NCI-H1436 treated with DMSO at 0.1 percent for 48 hours (cell line): ENCODE data around the gene CDK19.

Experiments used
- DNase-seq: peaks from one replicate; lab custom pipeline; 2025; lab: John Stamatoyannopoulos, UW

The CDK19 gene

DNA sequence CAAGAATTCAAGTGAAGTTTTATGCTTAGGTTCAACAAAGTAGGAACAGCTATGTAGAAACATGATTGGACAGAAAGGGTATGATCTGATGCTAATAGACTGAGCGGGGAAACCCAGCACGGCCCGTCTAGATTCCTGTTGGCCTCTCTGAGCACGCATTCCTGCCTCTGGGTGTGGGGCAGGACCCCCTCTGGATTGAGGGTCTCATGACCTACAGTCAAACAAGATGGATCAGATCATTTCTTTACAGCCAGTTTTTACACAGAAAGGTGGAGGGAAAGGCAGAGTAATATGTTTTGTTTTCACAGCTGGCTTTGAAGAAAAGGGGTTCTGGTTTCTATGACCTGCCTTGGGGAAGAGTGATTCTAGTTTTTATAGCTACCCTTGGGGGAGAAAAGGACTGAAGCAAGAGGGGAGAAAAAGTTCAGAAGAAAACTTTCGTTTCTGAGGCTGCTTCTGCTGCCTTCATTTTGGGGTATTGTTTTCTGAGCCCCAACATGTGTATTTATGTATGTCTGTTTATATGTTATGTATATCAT lies 239.3 kb downstream of the CDK19 start:
- DNase-seq = no peak

DNA sequence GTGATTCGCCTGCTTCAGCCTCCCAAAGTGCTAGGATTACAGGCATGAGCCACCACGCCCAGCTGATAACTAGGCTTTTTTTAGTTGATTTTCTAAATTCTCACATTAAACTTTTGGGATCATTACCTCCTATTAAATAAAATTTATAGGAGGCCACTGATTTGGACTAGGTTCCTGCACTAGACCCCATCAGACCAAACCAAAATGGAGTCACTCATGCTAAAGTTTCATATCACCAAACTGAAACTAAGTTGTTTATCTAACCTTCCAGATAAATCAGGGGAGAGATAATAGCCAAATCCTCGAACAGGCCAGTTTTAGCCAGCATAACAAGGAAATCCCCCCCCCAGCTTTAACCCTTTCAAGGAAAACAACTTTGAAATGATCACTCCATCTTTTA lies 240.5 kb downstream of the CDK19 start:
- no peak for DNase-seq

DNA sequence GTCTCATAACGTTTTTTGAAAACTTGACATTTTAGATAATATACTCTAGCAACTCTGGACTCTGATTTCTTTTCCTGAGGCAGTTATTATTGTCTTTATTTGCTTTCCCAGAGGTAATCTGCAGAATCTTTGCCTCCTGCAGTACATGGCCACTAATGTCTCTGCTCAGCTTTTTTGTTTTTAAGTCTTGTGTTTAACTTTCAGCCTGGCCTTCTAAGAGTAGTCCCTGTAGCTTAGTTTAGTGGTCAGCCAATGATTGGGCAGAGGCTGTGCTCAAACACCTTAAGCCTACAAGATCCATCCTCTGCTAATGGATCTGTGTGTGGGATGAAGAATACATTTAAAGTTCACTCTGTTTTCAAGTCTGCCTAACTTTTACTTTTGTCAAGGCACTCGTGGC lies 241.7 kb downstream of the CDK19 start:
- DNase-seq = no peak

DNA sequence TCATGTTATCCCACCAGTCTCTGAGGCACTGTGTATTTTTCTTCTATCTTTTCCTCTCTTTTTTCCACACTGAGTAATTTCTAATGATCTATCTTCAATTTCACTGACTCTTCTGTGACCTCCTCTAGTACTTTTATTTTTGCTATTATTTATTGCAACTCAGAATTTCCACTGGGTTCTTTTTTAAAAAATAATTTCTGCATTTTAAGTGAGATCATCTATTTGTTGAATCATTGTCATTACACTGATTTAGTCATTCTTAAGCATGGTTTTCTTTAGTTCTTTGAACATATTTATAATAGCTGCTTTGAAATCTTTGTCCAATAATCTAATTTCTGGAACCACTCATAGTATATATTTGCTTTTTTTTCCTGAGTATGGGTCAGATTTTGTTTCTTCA lies 242.1 kb downstream of the CDK19 start:
- no peak for DNase-seq

DNA sequence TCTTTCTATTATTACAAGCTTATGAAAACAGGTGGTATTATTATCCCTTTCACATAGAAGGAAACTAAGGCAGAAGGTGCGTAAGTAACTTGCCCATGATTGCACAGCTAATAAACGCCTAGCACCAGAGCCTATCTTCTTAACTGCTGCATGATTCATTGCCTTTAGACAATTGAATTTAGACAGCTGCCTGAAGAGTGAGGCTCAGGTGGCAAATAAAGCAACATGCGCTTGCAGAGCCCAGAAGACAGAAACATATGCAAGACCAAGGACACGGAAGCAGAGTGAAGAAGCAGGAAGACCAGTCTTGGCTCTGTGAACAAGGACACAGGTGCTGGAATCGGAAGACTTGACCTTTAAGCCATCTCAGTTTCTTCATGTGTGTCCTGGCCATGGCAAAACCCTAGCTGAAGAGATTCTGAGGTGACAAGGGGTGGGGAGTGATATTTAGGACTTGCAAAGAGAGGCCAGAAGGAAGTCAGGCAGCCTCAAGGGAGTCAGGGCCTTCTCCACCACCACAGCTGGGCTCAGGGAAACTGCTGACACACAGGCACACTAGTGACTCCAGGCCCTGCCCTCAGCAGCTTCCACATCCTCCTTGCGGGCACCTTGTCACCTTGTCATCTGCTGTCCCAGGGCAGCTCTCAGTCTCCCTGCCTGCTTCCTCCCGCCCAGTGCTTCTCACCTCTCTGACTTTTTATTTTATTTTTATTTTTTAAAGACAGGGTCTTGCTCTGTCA lies 247.1 kb downstream of the CDK19 start:
- DNase-seq = peak; percentile 91

DNA sequence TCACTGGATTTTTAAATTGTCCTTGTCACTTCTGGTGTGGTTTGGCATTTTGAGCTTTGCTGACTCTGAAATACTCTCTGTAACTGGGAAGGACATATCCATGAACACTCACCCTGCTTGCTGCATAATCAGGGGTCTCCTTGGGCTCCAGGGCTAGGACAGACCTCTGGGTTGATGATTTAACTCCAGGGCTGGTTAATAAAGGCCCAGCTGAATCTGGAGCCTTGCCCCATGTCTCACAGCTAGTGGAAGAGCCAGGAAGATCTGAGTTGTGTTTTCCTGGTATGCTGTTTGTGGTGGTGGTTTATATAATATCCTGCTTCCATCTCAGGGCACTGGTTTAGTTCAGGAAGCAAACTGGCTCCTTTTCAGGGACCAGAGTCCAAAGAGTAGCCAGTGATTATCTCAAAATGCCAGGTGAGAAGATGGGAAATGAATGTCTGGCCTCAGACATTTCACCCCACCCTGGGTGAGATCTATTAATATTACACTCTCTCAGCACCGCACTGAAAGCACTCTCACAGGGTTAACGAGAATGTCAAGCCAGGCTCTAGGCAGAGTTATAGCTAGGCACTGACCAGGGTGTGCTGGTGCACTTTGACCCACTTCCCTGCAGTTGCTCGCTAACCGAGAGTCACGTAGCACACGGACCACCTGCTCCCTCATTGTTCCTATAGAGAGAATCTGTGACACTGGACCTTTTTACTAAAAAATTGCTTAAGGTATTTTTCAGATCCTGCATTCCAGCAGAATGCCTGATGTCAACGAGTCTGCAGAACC lies 248.7 kb downstream of the CDK19 start:
- no peak for DNase-seq

DNA sequence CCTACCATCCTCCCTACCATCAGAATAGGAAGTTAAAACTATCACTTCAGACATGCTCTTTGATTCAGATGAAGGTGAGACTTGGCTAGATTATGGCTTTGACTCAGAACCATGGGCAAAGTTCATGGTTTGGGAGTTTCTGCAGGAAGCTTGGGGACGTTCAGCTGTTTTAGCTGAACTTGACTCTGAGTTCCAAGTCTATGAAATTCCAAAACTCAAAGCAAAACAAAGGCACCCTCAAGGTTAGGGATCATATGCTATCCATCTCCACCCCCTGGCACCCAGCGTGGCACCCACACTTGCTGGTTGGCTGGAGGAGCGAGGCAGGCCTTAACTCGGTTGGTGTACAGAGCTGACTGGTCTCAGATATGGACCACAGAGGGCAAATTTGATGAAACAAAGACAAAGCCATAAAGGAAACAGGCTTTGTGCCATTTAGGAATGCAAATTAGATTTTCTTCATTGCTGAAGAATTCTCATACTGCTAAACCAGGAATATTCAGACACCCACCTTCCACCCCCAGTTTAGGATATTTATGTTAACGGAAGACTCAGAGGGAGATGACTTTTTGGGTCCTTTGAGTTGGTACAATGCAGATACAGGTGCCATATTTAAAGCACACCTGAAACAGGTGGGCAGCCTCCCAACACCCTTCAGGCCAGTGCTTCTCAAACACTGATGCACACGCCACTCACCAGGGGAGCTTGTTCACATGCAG lies 250.4 kb downstream of the CDK19 start:
- no peak for DNase-seq

DNA sequence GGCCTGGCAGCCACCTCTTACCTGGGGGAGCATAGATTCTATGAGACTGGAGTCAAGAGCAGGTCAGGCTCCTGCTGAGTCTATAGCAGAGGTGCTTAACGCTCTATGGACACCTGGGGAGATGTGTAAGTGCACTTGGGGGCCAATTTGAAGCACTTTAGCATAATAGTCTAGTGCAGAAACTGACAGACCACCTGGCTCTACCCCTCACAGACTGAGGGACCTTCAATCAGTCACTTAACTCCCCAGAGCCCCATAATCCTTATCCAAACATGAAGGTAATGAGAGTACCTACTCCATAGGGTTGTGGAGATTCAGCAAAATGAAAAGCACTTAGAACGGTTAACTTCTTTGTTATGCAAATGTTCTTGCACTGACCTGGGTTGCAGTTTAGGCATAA lies 251.6 kb downstream of the CDK19 start:
- DNase-seq = peak; percentile 98

DNA sequence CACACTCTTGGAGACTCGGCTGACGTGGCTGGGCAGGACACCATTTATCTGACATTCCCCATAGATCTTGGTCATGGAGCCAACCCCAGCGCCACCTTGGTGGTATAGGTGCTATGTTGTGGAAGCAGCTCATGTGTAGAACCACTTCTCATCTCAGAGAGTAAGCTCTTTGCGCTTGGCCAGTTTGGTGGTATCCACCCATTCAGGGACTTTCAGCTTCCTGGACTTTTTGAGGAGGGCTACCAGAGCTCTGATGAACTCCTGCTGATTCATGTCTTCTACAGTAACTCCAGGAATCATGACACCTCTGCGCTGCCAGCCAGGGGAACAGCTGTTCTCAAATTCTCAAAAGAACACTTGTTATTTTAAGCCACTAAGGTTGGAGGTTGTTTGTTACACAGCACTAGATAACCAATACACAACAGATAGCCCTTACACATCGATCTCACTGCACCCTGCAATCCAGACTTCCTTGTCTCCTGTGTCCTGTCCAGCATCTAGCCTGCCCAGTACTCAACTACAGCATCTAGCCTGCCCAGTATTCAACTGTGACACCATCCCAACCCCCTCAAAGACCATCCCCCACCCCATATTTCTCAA lies 252.9 kb downstream of the CDK19 start:
- no peak for DNase-seq

DNA sequence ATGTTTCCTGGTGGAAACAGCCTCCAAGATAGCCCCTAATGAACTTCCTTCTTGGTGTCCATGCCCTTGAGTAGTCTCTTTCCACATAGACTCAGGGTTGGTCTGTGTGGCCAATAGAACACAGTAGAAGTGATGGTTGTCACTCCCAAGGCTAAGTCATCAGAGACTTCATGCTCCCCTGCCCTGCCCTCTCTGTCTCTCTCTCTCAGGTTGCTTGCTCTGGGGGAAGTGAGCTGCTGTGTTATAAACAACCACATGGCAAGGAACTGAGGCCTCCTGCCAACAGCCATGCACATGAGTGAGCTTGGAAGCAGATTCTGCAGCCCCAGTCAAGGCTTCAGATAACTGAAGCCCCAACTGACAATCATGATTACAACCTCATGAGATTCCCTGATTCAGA lies 253.6 kb downstream of the CDK19 start:
- DNase-seq = no peak

DNA sequence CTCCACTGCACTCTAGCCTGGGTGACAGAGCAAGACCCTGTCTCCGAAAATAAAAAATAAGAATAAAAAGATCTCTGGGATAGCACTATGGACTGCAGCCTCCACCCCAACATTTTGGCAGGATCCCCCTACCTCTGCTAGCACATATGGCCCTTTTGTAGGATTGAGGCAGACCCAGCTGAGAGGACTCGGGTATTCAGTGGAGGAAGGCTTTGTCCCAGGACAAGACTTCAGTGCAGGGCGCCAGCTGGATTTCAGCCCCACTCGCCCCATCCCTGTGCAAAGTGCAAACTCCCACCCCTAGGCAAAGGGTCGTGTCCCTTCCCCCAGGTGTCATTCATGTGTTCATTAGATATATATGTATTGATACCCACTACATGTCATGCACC lies 254.3 kb downstream of the CDK19 start:
- DNase-seq = no peak

DNA sequence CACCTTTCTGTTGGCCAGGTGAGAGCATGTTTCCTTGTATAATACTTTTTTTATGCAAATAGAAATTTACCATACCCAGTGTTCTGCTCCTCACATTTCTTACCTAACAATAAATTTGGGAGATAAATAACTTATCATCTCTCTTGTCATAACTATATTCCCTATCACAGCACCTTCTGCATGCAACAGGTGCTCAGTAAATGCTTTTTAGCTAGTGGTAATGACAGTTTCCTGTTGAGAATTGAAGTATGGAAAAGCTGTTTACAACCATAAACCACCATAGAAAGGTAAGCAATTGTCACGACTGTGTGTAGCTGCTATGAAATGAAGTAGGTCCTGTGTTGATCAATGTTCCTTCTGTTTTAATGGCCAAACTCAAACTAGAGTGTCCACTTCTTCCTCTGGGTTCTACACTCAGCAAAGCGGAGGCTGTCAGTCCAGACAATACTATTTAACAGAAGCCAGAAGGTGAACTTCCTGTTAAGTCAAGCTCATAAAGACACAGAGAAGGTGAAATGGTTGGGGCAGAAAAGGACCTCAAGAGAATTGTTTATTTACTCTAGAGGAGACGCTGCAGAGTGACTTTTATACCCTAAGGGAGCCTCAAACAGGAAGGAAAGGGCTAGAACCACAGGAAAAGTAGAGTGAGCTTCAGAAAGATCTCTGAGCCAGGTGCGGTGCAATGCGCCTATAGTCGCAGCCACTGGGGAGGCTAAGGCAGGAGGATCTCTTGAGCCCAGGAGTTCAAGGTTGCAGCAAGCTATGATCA lies 254.8 kb downstream of the CDK19 start:
- DNase-seq = no peak
